ENCODE measurements around the gene EBF4. TPM values are rescaled to one million over a fixed set of nuclear protein-coding genes. Genes with fewer than 3 reads are reported as not detected.
"Not testable (repeated sequence)": the region's sequence is repeated elsewhere in the genome, so short reads cannot be mapped to it uniquely, and the experiment has no call there.

Gene EBF4
- total RNA-seq, 1 donor from 2014 or later = 2.4 TPM

GRCh38 chr20:2672446-2672845 is 20.1 kb upstream of the EBF4 start:
- no peak for DNase-seq

GRCh38 chr20:2673453-2673852 is 19.1 kb upstream of the EBF4 start:
- DNase-seq = no peak

GRCh38 chr20:2680046-2680445 is 12.5 kb upstream of the EBF4 start:
- no peak for DNase-seq

- not testable (repeated sequence) for DNase-seq
Observed at GRCh38 chr20:2682040-2682439, 10.5 kb upstream of the EBF4 start.

GRCh38 chr20:2684817-2685216 is 7.8 kb upstream of the EBF4 start:
- DNase-seq = not testable (repeated sequence)

- no peak for DNase-seq
Observed at GRCh38 chr20:2687514-2687913, 5.1 kb upstream of the EBF4 start.

GRCh38 chr20:2688041-2688591 is 4.5 kb upstream of the EBF4 start:
- peak; percentile 66 for DNase-seq

- DNase-seq = no peak
Observed at GRCh38 chr20:2690213-2690612, 2.4 kb upstream of the EBF4 start.

GRCh38 chr20:2690718-2691117 is 1.9 kb upstream of the EBF4 start:
- DNase-seq = no peak

- DNase-seq = no peak
Observed at GRCh38 chr20:2691127-2691526, 1.5 kb upstream of the EBF4 start.

GRCh38 chr20:2691663-2692035 is 931 bp upstream of the EBF4 start:
- DNase-seq = no peak

- no peak for DNase-seq
Observed at GRCh38 chr20:2692886-2693285, 306 bp downstream of the EBF4 start.

GRCh38 chr20:2693286-2694007 is 867 bp downstream of the EBF4 start:
- no peak for DNase-seq

GRCh38 chr20:2694008-2694471 is 1.5 kb downstream of the EBF4 start:
- no peak for DNase-seq

- DNase-seq = no peak
Observed at GRCh38 chr20:2694519-2694918, 1.9 kb downstream of the EBF4 start.

- DNase-seq = no peak
Observed at GRCh38 chr20:2695206-2695983, 2.8 kb downstream of the EBF4 start.

- not testable (repeated sequence) for DNase-seq
Observed at GRCh38 chr20:2695984-2696525, 3.5 kb downstream of the EBF4 start.

- DNase-seq = no peak
Observed at GRCh38 chr20:2696646-2697045, 4.1 kb downstream of the EBF4 start.

- DNase-seq = no peak
Observed at GRCh38 chr20:2697768-2698167, 5.2 kb downstream of the EBF4 start.

- DNase-seq = no peak
Observed at GRCh38 chr20:2698186-2698817, 5.7 kb downstream of the EBF4 start.

- DNase-seq = no peak
Observed at GRCh38 chr20:2698912-2699311, 6.3 kb downstream of the EBF4 start.

GRCh38 chr20:2699775-2700413 is 7.3 kb downstream of the EBF4 start:
- no peak for DNase-seq
